ENCODE measurements around the gene C4orf54. TPM values are rescaled to one million over a fixed set of nuclear protein-coding genes. Genes with fewer than 3 reads are reported as not detected.

C4orf54 gene
- 1 to 10 TPM in 1 of 4 donors, under 1 TPM in 3; 0.53 to 1.4 (median 0.78) TPM for polyA plus RNA-seq (ENCODE audit: insufficient read length in 4 of 4)

- DNase-seq (ENCODE audit: low read depth in 4 of 4, low spot score in 3 of 4) = no peak
Measured at GRCh38 chr4:99657798-99658197, at the start of gene C4orf54. TSS of gene C4orf54 (minus strand) at chr4:99657828. CDS start at chr4:99654648, 3,180 bp downstream.

GRCh38 chr4:99705891-99706290, 48.3 kb upstream of the C4orf54 start:
- no peak for DNase-seq (ENCODE audit: low read depth in 4 of 4, low spot score in 3 of 4)

GRCh38 chr4:99696801-99697200, 39.2 kb upstream of the C4orf54 start:
- no peak for DNase-seq (ENCODE audit: low read depth in 4 of 4, low spot score in 3 of 4)

GRCh38 chr4:99693140-99693539, 35.5 kb upstream of the C4orf54 start:
- DNase-seq (ENCODE audit: low read depth in 4 of 4, low spot score in 3 of 4) = no peak

- DNase-seq (ENCODE audit: low read depth in 4 of 4, low spot score in 3 of 4) = no peak
Measured at GRCh38 chr4:99690990-99691389, 33.4 kb upstream of the C4orf54 start.

- no peak for DNase-seq (ENCODE audit: low read depth in 4 of 4, low spot score in 3 of 4)
Measured at GRCh38 chr4:99690472-99690871, 32.8 kb upstream of the C4orf54 start.

GRCh38 chr4:99687120-99687519, 29.5 kb upstream of the C4orf54 start:
- DNase-seq (ENCODE audit: low read depth in 4 of 4, low spot score in 3 of 4) = no peak

- no peak for DNase-seq (ENCODE audit: low read depth in 4 of 4, low spot score in 3 of 4)
Measured at GRCh38 chr4:99685234-99685633, 27.6 kb upstream of the C4orf54 start.

- no peak for DNase-seq (ENCODE audit: low read depth in 4 of 4, low spot score in 3 of 4)
Measured at GRCh38 chr4:99683895-99684294, 26.3 kb upstream of the C4orf54 start.

GRCh38 chr4:99679976-99680375, 22.3 kb upstream of the C4orf54 start:
- DNase-seq (ENCODE audit: low read depth in 4 of 4, low spot score in 3 of 4) = no peak

- no peak for DNase-seq (ENCODE audit: low read depth in 4 of 4, low spot score in 3 of 4)
Measured at GRCh38 chr4:99679204-99679603, 21.6 kb upstream of the C4orf54 start.

GRCh38 chr4:99677161-99677560, 19.5 kb upstream of the C4orf54 start:
- DNase-seq (ENCODE audit: low read depth in 4 of 4, low spot score in 3 of 4) = no peak

- no peak for DNase-seq (ENCODE audit: low read depth in 4 of 4, low spot score in 3 of 4)
Measured at GRCh38 chr4:99670409-99671073, 12.9 kb upstream of the C4orf54 start.

- no peak for DNase-seq (ENCODE audit: low read depth in 4 of 4, low spot score in 3 of 4)
Measured at GRCh38 chr4:99669084-99669483, 11.5 kb upstream of the C4orf54 start.

GRCh38 chr4:99668472-99668871, 10.8 kb upstream of the C4orf54 start:
- no peak for DNase-seq (ENCODE audit: low read depth in 4 of 4, low spot score in 3 of 4)

GRCh38 chr4:99665983-99666382, 8.4 kb upstream of the C4orf54 start:
- DNase-seq (ENCODE audit: low read depth in 4 of 4, low spot score in 3 of 4) = no peak

- DNase-seq (ENCODE audit: low read depth in 4 of 4, low spot score in 3 of 4) = no peak
Measured at GRCh38 chr4:99664716-99665115, 7.1 kb upstream of the C4orf54 start.

GRCh38 chr4:99661907-99662306, 4.3 kb upstream of the C4orf54 start:
- no peak for DNase-seq (ENCODE audit: low read depth in 4 of 4, low spot score in 3 of 4)

GRCh38 chr4:99658666-99659065, 1.0 kb upstream of the C4orf54 start:
- DNase-seq (ENCODE audit: low read depth in 4 of 4, low spot score in 3 of 4) = no peak

- DNase-seq (ENCODE audit: low read depth in 4 of 4, low spot score in 3 of 4) = no peak
Measured at GRCh38 chr4:99655308-99656081, 2.1 kb downstream of the C4orf54 start.

GRCh38 chr4:99654361-99654761, 3.3 kb downstream of the C4orf54 start:
- DNase-seq (ENCODE audit: low read depth in 4 of 4, low spot score in 3 of 4) = no peak

GRCh38 chr4:99653916-99654315, 3.7 kb downstream of the C4orf54 start:
- no peak for DNase-seq (ENCODE audit: low read depth in 4 of 4, low spot score in 3 of 4)

All from right renal pelvis (tissue), 4 donors.